CD4-positive, alpha-beta T cell (primary cell): ENCODE data around the gene CORO1C. TPM values are rescaled to one million over a fixed set of nuclear protein-coding genes. Genes with fewer than 3 reads are reported as not detected.

Experiments
- ATAC-seq: fragments of 200-7000 bp; cut with Tn5 transposase; one replicate; pipeline ENCODE4 v1.10.0; 2022; ENCODE audit warnings: mild to moderate bottlenecking; ENCODE audit not compliant: poor library complexity
- CTCF ChIA-PET: fragments of 350-600 bp; sonication (Branson Sonifier 250); formaldehyde crosslinking; loops from one replicate; lab custom pipeline; 2021; ENCODE audit warnings: antibody characterized with exemption, inconsistent platforms; lab: Charles Lee
- POLR2A ChIA-PET: fragments of 350-600 bp; sonication (Branson Sonifier 250); formaldehyde crosslinking; loops from one replicate; lab custom pipeline; 2021; ENCODE audit warnings: antibody characterized with exemption, inconsistent platforms; lab: Charles Lee
- DNase-seq, 14 experiments: peaks; one replicate each; pipeline ENCODE4 v3.0.0-alpha.2; 2013 to 2020; ENCODE audit warnings: mixed read lengths in 2 of 14
- H3K27ac ChIP-seq, 2 donors: one replicate each; pipeline versions ENCODE4 v1.5.1 to v1.7.0; 2013; ENCODE audit warnings: low read length in 2 of 2, low read depth in 1 of 2, mild to moderate bottlenecking in 1 of 2
- H3K27me3 ChIP-seq, 2 experiments: 1 replicate in 1 of 2; 2 replicates in 1 of 2; pipeline versions ENCODE4 v1.6.1 to v1.7.0; 2013; ENCODE audit warnings: low read length in 2 of 2, control low read depth in 1 of 2, mild to moderate bottlenecking in 1 of 2, moderate library complexity in 1 of 2; ENCODE audit not compliant: insufficient read depth in 2 of 2, control insufficient read depth in 1 of 2
- H3K36me3 ChIP-seq: one replicate; pipeline ENCODE4 v1.6.1; 2013; ENCODE audit warnings: low read length, control low read depth; ENCODE audit not compliant: insufficient read depth
- H3K4me1 ChIP-seq: one replicate; pipeline ENCODE4 v1.6.1; 2013; ENCODE audit warnings: low read length, control low read depth; ENCODE audit not compliant: insufficient read depth
- H3K4me3 ChIP-seq: one replicate; pipeline ENCODE4 v1.5.1; 2013; ENCODE audit warnings: mild to moderate bottlenecking, low read length, moderate library complexity
- H3K9me3 ChIP-seq, 2 experiments: 1 replicate in 1 of 2; 2 replicates in 1 of 2; pipeline versions ENCODE4 v1.6.1 to v1.7.0; 2013; ENCODE audit warnings: low read length in 2 of 2, mild to moderate bottlenecking in 2 of 2, control low read depth in 1 of 2, moderate library complexity in 1 of 2; ENCODE audit not compliant: control insufficient read depth in 1 of 2, insufficient read depth in 1 of 2
- H3K27ac Mint-ChIP-seq: one replicate; pipeline ENCODE4 v1.8.0; 2020; ENCODE audit warnings: mixed read lengths
- H3K27me3 Mint-ChIP-seq: one replicate; pipeline ENCODE4 v1.8.0; 2021; ENCODE audit warnings: mixed read lengths
- H3K36me3 Mint-ChIP-seq: one replicate; pipeline ENCODE4 v1.8.0; 2021; ENCODE audit warnings: low read depth, mixed read lengths
- H3K4me1 Mint-ChIP-seq: one replicate; pipeline ENCODE4 v1.8.0; 2021; ENCODE audit warnings: low read depth, mixed read lengths
- H3K4me3 Mint-ChIP-seq: one replicate; pipeline ENCODE4 v1.8.0; 2020; ENCODE audit warnings: mild to moderate bottlenecking, mixed read lengths
- H3K9me3 Mint-ChIP-seq: one replicate; pipeline ENCODE4 v1.8.0; 2020; ENCODE audit warnings: mixed read lengths
- intact Hi-C, 2 experiments: fragments of 100-400 bp; cut with DNase I in 1 of 2; cut with micrococcal nuclease in 1 of 2; formaldehyde crosslinking; loops; one replicate each; pipeline versions ENCODE4 v1.15.1 to v1.9.0; 2023 to 2025; cut with DNase I, micrococcal nuclease
- total RNA-seq, 174 experiments: library from RNA in 2 of 174; stranded (reverse) in 2 of 174; gene quantifications; one replicate each; pipeline ENCODE4 v1.2.3 and lab custom pipeline; 2021 to 2026
- TF ChIP-seq, protein P1 (sequence below): fragments of 200-600 bp; IDR thresholded peaks from one replicate; pipeline ENCODE4 v1.8.0; 2022; ENCODE audit warnings: antibody characterized with exemption, mild to moderate bottlenecking

Gene CORO1C
- total RNA-seq, 2 experiments from 2014 or later, result 6.7 to 7.4 TPM

DNA sequence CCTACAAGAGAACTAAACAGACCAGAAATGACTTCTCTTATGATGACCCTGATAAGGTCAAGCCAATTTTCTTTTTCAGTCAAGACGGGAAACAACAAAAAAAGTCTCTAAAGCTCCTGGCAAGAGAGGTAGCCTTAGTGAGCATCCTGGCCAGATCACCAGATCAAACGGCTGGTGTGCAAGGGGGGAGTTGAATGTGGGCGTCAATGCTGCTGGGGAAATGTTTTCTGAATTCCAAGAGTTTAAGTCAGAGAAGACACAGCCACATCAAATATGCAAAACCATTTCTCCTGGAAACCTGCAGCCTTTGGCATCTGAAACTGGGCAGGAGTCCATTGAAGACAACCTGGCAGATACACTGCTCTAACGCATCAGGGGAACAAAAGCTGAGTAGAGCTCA is 81.6 kb downstream of the CORO1C start:
- no peak overlapping the region for H3K27ac ChIP-seq

DNA sequence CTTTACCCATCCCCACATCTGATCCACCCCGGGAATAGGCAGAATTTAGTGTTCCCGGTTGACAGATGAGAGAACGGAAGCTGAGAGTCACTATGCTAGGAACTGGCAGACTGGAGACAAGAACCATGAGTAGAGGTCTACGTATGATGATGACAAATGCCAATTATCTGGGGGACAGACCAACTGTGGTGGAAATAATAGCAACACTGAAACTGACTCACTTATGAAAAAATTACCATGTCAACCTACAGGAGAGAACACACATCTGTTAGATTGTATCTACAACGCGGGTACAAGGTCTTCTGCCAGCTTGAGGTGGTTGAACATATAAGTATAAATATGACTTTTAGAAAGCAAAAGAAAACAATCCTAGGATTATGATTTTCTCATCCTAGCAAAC is 82.2 kb downstream of the CORO1C start:
- Mint-ChIP-seq H3K4me3 (no peak overlapping the region), H3K9me3 (no peaks in the 10 kb centered on the region), H3K36me3 (no peaks in the 10 kb centered on the region), H3K27ac (no peak overlapping the region), H3K27me3 (no peaks in the 10 kb centered on the region), H3K4me1 (peaks cover 31% of the 10 kb centered on the region)
- no peaks in the 10 kb centered on the region for H3K27me3 ChIP-seq
- POLR2A ChIA-PET, result interaction anchor here (0.8 kb wide), 1 partner anchor 14 kb away, joined by 4 read pairs; no protein-coding TSS in a partner anchor
- no peaks in the 10 kb centered on the region for H3K36me3 ChIP-seq
- CTCF ChIA-PET, result interaction anchor here (0.7 kb wide), 1 partner anchor 31 kb away, joined by 3 read pairs; no protein-coding TSS in a partner anchor
- no peaks in the 10 kb centered on the region for H3K9me3 ChIP-seq
- peaks cover 24% of the 10 kb centered on the region for H3K4me1 ChIP-seq
- no peak overlapping the region for H3K4me3 ChIP-seq
- DNase-seq (no peak), ATAC-seq (no peak)
- TF ChIP-seq, protein P1, sequence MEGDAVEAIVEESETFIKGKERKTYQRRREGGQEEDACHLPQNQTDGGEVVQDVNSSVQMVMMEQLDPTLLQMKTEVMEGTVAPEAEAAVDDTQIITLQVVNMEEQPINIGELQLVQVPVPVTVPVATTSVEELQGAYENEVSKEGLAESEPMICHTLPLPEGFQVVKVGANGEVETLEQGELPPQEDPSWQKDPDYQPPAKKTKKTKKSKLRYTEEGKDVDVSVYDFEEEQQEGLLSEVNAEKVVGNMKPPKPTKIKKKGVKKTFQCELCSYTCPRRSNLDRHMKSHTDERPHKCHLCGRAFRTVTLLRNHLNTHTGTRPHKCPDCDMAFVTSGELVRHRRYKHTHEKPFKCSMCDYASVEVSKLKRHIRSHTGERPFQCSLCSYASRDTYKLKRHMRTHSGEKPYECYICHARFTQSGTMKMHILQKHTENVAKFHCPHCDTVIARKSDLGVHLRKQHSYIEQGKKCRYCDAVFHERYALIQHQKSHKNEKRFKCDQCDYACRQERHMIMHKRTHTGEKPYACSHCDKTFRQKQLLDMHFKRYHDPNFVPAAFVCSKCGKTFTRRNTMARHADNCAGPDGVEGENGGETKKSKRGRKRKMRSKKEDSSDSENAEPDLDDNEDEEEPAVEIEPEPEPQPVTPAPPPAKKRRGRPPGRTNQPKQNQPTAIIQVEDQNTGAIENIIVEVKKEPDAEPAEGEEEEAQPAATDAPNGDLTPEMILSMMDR, result no peak
- H3K27ac ChIP-seq, result no peak overlapping the region
- intact Hi-C loops, result no loop called here

More for the DNA sequence above, 81.6 kb downstream of the CORO1C start:
- H3K27ac Mint-ChIP-seq, result no peak overlapping the region
- no peak overlapping the region for H3K4me3 ChIP-seq
- H3K4me1 ChIP-seq, result peaks cover 21% of the 10 kb centered on the region
- H3K27me3 Mint-ChIP-seq, result no peaks in the 10 kb centered on the region
- ATAC-seq (no peak), DNase-seq (no peak)
- H3K36me3 ChIP-seq, result no peaks in the 10 kb centered on the region
- H3K36me3 Mint-ChIP-seq, result no peaks in the 10 kb centered on the region
- CTCF ChIA-PET, result interaction anchor here (0.7 kb wide), 1 partner anchor 32 kb away, joined by 3 read pairs; no protein-coding TSS in a partner anchor
- no peaks in the 10 kb centered on the region for H3K9me3 ChIP-seq
- intact Hi-C loops, result no loop called here
- H3K4me1 Mint-ChIP-seq, result peaks cover 26% of the 10 kb centered on the region
- TF ChIP-seq, protein P1, result no peak
- H3K9me3 Mint-ChIP-seq, result no peaks in the 10 kb centered on the region
- no peak overlapping the region for H3K4me3 Mint-ChIP-seq
- H3K27me3 ChIP-seq, result no peaks in the 10 kb centered on the region
- POLR2A ChIA-PET, result interaction anchor here (0.8 to 0.9 kb wide), 2 partner anchors 14 to 15 kb away, joined by 3 to 4 read pairs; no protein-coding TSS in a partner anchor

DNA sequence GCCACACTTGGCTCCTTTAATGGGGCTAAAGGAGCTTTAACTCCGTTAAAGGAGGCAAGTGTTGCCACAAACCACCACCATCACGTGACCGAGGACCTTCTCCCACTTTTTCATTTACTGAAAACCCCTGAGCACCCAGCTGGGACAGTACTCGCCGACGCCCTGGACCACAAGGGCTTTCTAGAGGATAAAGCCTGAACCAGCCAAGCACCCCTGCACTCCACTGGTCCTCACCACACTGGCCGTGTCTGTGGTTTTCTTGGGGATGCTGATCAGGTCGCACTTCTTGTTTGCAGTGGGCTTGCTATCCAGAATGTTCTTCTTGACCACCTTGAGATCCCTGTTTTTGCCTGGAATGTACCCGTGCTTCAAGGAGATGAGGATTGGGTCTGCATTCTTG is 82.9 kb downstream of the CORO1C start:
- Histone ChIP-seq H3K36me3 (no peaks in the 10 kb centered on the region), H3K27ac (no peak overlapping the region), H3K4me1 (peaks cover 24% of the 10 kb centered on the region), H3K9me3 (no peaks in the 10 kb centered on the region), H3K27me3 (no peaks in the 10 kb centered on the region), H3K4me3 (no peak overlapping the region)
- no peak for ATAC-seq
- ChIA-PET CTCF (interaction anchor here (1.0 kb wide), 1 partner anchor 16 kb away, joined by 3 read pairs; no protein-coding TSS in a partner anchor), POLR2A (interaction anchor here (4.4 kb wide), 1 partner anchor 15 kb away, joined by 70 read pairs; the partner anchor contains the start of gene SELPLG)
- no peak overlapping the region for H3K4me3 Mint-ChIP-seq
- no peaks in the 10 kb centered on the region for H3K36me3 Mint-ChIP-seq
- H3K9me3 Mint-ChIP-seq, result no peaks in the 10 kb centered on the region
- intact Hi-C loops, result no loop called here
- H3K4me1 Mint-ChIP-seq, result peaks cover 31% of the 10 kb centered on the region
- no peak overlapping the region for H3K27ac Mint-ChIP-seq
- TF ChIP-seq, protein P1, result no peak
- DNase-seq, result no peak
- no peaks in the 10 kb centered on the region for H3K27me3 Mint-ChIP-seq
